CD4-positive, alpha-beta memory T cell (primary cell): Measurements from ENCODE around the gene CMKLR1. TPM values are rescaled to one million over a fixed set of nuclear protein-coding genes. Genes with fewer than 3 reads are reported as not detected.

ENCODE experiments used
- CTCF ChIA-PET: fragments of 350-600 bp; sonication (Branson Sonifier 250); formaldehyde crosslinking; loops from one replicate; lab custom pipeline; 2021; ENCODE audit warnings: inconsistent platforms; ENCODE audit not compliant: partially characterized antibody; lab: Charles Lee
- POLR2A ChIA-PET: fragments of 350-600 bp; sonication (Branson Sonifier 250); formaldehyde crosslinking; loops from one replicate; lab custom pipeline; 2021; ENCODE audit not compliant: partially characterized antibody; lab: Charles Lee
- DNase-seq, 5 donors: peaks; one replicate each; pipeline versions ENCODE4 v3.0.0 to v3.0.0-alpha.2; 2020 to 2022; ENCODE audit warnings: mixed read lengths in 1 of 5
- H3K27ac ChIP-seq: one replicate; pipeline ENCODE4 v1.7.0; 2013; ENCODE audit warnings: low read depth, low read length
- H3K27me3 ChIP-seq: 2 replicates; pipeline ENCODE4 v1.7.0; 2013; ENCODE audit warnings: mild to moderate bottlenecking, low read length, moderate library complexity; ENCODE audit not compliant: insufficient read depth
- H3K36me3 ChIP-seq: 2 replicates; pipeline ENCODE4 v1.7.0; 2013; ENCODE audit warnings: mild to moderate bottlenecking, low read length, moderate library complexity; ENCODE audit not compliant: insufficient read depth
- H3K4me1 ChIP-seq: 2 replicates; pipeline ENCODE4 v1.7.0; 2013; ENCODE audit warnings: mild to moderate bottlenecking, low read length, moderate library complexity; ENCODE audit not compliant: insufficient read depth
- H3K4me3 ChIP-seq, 2 donors: one replicate each; pipeline ENCODE4 v1.7.0; 2013; ENCODE audit warnings: low read length in 2 of 2, mild to moderate bottlenecking in 1 of 2
- H3K9me3 ChIP-seq, 2 donors: one replicate each; pipeline ENCODE4 v1.7.0; 2013; ENCODE audit warnings: low read length in 2 of 2, control low read depth in 1 of 2; ENCODE audit not compliant: control insufficient read depth in 1 of 2
- H3K27ac Mint-ChIP-seq, 7 donors: one replicate each; pipeline ENCODE4 v1.8.0; 2020 to 2021; ENCODE audit warnings: mixed read lengths in 7 of 7, mild to moderate bottlenecking in 6 of 7, inconsistent platforms in 3 of 7, moderate library complexity in 3 of 7
- H3K27me3 Mint-ChIP-seq, 2 donors: one replicate each; pipeline ENCODE4 v1.8.0; 2020 to 2021; ENCODE audit warnings: mixed read lengths in 2 of 2
- H3K36me3 Mint-ChIP-seq, 2 donors: one replicate each; pipeline ENCODE4 v1.8.0; 2020 to 2021; ENCODE audit warnings: mixed read lengths in 2 of 2, inconsistent platforms in 1 of 2, mild to moderate bottlenecking in 1 of 2
- H3K4me1 Mint-ChIP-seq, 4 donors: one replicate each; pipeline ENCODE4 v1.8.0; 2020 to 2021; ENCODE audit warnings: mixed read lengths in 4 of 4, mild to moderate bottlenecking in 1 of 4
- H3K4me3 Mint-ChIP-seq, 8 donors: one replicate each; pipeline ENCODE4 v1.8.0; 2020 to 2021; ENCODE audit warnings: mixed read lengths in 8 of 8, mild to moderate bottlenecking in 7 of 8, moderate library complexity in 6 of 8, inconsistent platforms in 3 of 8
- H3K9me3 Mint-ChIP-seq, 8 donors: one replicate each; pipeline ENCODE4 v1.8.0; 2020 to 2021; ENCODE audit warnings: mixed read lengths in 8 of 8, mild to moderate bottlenecking in 5 of 8, inconsistent platforms in 3 of 8, moderate library complexity in 1 of 8
- intact Hi-C: fragments of 100-400 bp; cut with micrococcal nuclease; formaldehyde crosslinking; loops from one replicate; pipeline ENCODE4 v1.15.1; 2023
- polyA plus RNA-seq, 2 donors: library from polyadenylated mRNA; unstranded; fragments of 300-500 nt; fragmentation: Illumina TruSeq; gene quantifications; one replicate each; pipeline ENCODE4 v1.2.3, GENCODE V29; 2021
- total RNA-seq, 2 experiments: library from RNA; stranded (reverse); gene quantifications; one replicate each; pipeline ENCODE4 v1.2.3, GENCODE V29; 2021

CMKLR1 gene
- total and polyA plus RNA-seq, 4 experiments from 2014 or later = 0.08 to 0.94 (median 0.87) TPM; not detected in 1

GRCh38 chr12:108239378-108239777 lies 99.7 kb downstream of the CMKLR1 start:
- Mint-ChIP-seq H3K9me3 (peaks cover 0 to 4% (median 0%) of the 10 kb centered on the region in 8 donors), H3K4me3 (no peak overlapping the region), H3K36me3 (peaks cover 0 to 4% of the 10 kb centered on the region in 2 donors), H3K27me3 (peaks cover 11 to 14% of the 10 kb centered on the region in 2 donors), H3K27ac (no peak overlapping the region), H3K4me1 (peaks cover 0 to 2% (median 0%) of the 10 kb centered on the region in 4 donors)
- Histone ChIP-seq H3K4me1 (no peaks in the 10 kb centered on the region), H3K27ac (no peak overlapping the region), H3K9me3 (no peaks in the 10 kb centered on the region), H3K27me3 (peaks cover 3% of the 10 kb centered on the region), H3K4me3 (no peak overlapping the region), H3K36me3 (no peaks in the 10 kb centered on the region)
- intact Hi-C loops = no loop called here
- ChIA-PET CTCF (no interaction called here), POLR2A (no interaction called here)
- DNase-seq = no peak

- POLR2A ChIA-PET = no interaction called here
- CTCF ChIA-PET = interaction anchor here (1.8 kb wide), 1 partner anchor 9 kb away, joined by 6 read pairs; no protein-coding TSS in a partner anchor
- H3K9me3 Mint-ChIP-seq = peaks cover 0 to 4% (median 0%) of the 10 kb centered on the region in 8 donors
- H3K36me3 Mint-ChIP-seq = peaks cover 0 to 4% of the 10 kb centered on the region in 2 donors
- peaks cover 0 to 2% (median 0%) of the 10 kb centered on the region in 4 donors for H3K4me1 Mint-ChIP-seq
- Histone ChIP-seq H3K27me3 (peaks cover 3% of the 10 kb centered on the region), H3K4me3 (no peak overlapping the region), H3K4me1 (no peaks in the 10 kb centered on the region), H3K9me3 (no peaks in the 10 kb centered on the region), H3K36me3 (no peaks in the 10 kb centered on the region), H3K27ac (no peak overlapping the region)
- no peak overlapping the region for H3K4me3 Mint-ChIP-seq
- no peak for DNase-seq
- no peak overlapping the region for H3K27ac Mint-ChIP-seq
- peaks cover 12 to 16% of the 10 kb centered on the region in 2 donors for H3K27me3 Mint-ChIP-seq
- intact Hi-C loops = no loop called here
Observed at GRCh38 chr12:108238474-108238873, 100.6 kb downstream of the CMKLR1 start.

Other genes with a start within 250 kb of the CMKLR1 start
- gene WSCD2, start 210.0 kb downstream of the CMKLR1 start, total RNA-seq = not detected
- gene WSCD2, start 210.0 kb downstream of the CMKLR1 start, polyA plus RNA-seq = not detected
- 10 to 100 TPM; 10.6 to 12.3 TPM for gene FICD, start 176.0 kb upstream of the CMKLR1 start, total RNA-seq
- gene FICD, start 176.0 kb upstream of the CMKLR1 start, polyA plus RNA-seq = 1 to 10 TPM; 2.3 to 3.9 TPM
- 100 to 1,000 TPM; 101 to 112 TPM for gene SART3, start 221.9 kb upstream of the CMKLR1 start, total RNA-seq
- gene SART3, start 221.9 kb upstream of the CMKLR1 start, polyA plus RNA-seq = 10 to 100 TPM; 25.9 to 52.5 TPM
- gene ISCU, start 223.3 kb upstream of the CMKLR1 start, total RNA-seq = 100 to 1,000 TPM; 182 to 195 TPM
- gene ISCU, start 223.3 kb upstream of the CMKLR1 start, polyA plus RNA-seq = 100 to 1,000 TPM; 267 to 316 TPM